H4 (cell line): ENCODE data around the gene SPATA31C1. TPM values are rescaled to one million over a fixed set of nuclear protein-coding genes. Genes with fewer than 3 reads are reported as not detected.
"Not testable (repeated sequence)": the region's sequence is repeated elsewhere in the genome, so short reads cannot be mapped to it uniquely, and the experiment has no call there.

Source experiments
- DNase-seq: peaks from one replicate; pipeline ENCODE4 v3.0.0-alpha.2; 2015; ENCODE audit warnings: low spot score
- total RNA-seq: library from RNA; depleted of rRNA; stranded (reverse); fragments of >200 nt; shearing (Covaris generic); gene quantifications from 2 replicates; pipeline ENCODE4 v1.2.3, GENCODE V29; 2014

Gene SPATA31C1
- total RNA-seq, 1 experiment from 2014 or later, result not detected

DNA sequence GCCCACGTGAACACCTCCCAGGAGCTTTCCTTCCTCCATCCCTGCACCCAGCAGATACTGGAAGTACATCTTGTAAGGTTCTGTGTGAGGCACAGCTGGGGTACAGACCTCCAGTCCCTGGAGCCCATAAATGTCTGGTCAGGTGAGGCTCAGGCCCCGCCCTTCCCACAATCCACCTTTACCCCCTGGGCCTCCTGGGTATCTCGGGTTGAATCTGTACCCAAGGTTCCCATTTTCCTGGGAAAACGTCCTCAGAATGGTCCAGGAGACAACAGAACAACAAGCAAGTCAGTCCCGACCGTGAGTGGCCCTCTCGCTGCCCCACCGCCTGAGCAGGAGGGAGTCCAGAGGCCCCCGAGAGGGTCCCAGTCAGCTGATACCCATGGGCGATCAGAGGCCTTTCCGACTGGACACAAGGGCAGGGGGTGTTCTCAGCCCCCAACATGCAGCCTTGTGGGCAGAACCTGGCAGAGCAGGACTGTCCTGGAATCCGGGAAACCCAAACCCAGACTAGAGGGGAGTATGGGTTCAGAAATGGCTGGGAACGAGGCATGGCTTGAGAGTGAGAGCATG, 30.7 kb upstream of the SPATA31C1 start:
- no peak for DNase-seq

DNA sequence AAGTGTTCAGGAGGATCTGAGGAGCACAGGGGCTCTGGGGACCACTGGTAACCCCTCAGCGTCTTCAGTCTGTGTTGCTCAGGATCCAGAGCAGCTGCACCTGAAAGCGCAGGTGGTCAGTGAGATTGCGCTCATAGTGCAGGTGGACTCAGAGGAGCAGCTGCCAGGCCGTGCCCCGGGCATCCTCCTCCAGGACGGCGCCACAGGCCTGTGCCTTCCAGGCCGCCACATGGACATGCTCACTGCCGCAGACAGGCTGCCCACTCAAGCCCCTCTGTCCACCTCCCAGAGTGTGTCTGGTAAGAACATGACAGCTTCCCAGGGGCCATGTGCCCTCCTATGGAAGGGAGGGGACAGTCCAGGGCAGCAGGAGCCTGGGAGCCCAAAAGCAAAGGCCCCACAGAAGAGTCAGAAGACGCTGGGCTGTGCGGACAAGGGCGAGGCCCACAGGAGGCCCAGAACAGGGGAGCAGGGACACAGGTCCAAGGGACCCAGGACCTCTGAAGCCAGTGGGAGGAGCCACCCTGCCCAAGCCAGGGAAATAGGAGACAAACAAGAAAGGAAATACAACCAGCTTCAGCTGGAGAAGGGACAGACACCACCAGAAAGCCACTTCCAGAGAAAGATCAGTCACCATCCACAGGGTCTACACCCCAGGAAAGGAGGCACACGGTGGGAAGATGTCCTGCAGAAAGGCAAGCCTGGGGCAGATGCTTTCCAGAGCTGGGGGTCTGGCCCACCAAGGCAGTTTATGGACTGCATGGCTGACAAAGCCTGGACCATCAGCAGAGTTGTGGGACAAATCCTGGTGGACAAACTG, 29.9 kb upstream of the SPATA31C1 start:
- no peak for DNase-seq

DNA sequence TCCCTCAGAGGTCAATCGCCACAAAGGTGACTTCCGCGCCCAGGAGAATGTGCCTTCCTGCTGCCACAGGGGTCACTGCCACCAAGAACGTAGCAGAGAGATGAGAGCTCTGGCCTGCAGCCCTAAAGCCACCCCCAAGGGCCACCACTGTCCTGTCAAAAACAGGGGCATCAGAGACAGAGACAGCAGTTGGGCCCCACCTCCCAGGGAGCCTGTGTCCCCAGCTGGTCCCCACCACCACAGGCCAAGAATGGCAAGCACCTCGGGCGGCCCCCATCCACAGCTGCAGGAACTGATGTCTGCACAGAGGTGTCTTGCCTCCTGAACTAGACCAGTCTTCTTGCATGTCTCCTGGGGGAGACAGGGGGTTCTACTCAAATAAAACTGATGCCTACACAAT, 29.3 kb upstream of the SPATA31C1 start:
- no peak for DNase-seq

DNA sequence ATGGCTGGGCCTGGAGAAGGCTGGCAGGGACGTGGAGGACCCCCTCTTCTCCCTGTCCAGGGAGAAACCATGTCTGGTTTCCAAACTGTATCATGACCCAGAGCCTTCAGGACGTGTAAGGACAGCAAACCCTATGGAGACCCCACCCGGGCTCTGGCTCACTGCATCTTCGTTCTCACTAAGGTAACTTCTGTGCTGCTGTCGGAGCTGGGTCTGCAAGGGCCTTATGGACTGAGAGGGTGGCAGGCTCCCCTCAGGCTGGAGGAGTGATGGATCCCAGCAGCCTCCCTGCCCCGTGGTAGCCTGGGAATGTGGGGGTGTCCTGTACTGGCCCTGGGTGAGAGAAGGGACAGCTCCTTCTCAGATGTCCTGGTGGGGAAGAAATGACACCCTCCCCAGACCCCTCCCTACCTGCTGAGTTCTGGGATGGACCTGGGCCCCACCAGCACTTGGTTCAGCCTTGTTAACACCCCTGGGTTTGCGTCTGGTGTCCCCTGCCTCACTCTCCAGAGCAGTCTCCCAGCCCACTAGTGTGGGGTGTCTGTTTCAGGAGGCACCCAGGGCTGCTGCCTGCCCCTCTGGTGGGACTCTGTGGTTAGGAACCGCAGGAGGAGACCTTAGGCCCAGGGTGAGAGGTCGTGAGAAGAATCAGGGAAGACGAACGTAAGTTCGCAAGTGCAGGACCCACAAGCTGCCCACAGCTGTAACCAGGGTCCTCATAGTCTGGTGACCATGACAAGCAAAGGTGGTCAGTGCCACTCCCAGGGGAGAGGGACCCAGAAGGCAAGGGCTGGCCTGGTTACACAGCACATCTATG, 28.5 kb upstream of the SPATA31C1 start:
- no peak for DNase-seq

DNA sequence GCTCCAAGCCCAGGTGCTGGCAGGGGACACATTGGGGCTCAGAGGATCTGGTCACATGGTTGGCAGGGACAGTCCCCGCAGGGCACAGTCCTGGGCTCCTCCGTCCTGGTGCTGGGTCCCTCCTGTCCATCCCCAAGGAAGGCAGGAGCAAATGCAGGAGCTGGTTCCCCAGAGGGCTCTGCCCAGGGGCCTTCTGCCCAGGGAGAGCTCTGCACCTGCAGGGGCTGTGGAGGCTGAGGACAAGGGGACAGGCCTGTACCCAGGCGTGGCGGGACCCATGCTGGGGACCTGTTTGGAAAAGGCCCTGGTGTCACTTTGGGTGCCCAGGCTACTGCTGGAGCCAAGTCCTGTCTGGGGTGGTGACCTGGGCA, 27.9 kb upstream of the SPATA31C1 start:
- no peak for DNase-seq

DNA sequence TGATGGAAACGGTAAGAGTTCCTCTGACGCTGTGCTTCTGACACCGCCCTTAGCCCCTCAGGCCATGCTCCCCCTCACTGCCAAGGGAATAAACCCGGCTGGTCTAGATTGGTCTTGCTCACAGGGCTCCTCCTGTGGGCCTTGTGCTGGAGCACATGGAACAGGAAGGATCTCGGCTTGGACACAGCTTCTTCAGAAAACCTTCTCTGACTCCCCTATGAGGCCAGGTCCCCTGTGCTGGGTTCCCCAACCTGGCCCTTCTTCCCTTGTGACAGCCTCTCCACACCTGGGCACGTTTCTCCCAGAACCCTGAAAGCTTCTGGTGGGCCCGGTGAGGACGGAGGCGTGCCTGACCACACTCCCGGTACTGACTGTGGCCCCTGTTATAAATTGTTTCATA, 26.9 kb upstream of the SPATA31C1 start:
- DNase-seq, result no peak

DNA sequence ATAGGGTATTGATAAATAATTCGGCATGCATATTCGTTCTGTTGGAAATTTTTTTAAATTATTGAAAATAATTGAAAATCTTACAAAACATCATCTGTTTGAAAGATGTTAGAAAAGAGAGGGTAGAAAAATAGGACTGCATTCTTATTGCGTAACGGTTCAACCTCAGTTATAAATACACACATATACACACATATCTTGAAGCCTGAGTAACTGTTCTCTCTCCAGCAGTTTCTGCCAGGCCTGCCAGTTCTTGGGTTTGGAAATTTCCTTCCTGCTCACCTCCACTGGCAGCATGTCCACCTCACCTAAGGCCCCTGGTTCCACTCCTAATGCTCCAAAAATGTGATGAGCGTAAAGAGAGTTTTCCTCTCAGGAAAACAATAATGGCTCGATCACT, 26.0 kb upstream of the SPATA31C1 start:
- DNase-seq, result no peak

DNA sequence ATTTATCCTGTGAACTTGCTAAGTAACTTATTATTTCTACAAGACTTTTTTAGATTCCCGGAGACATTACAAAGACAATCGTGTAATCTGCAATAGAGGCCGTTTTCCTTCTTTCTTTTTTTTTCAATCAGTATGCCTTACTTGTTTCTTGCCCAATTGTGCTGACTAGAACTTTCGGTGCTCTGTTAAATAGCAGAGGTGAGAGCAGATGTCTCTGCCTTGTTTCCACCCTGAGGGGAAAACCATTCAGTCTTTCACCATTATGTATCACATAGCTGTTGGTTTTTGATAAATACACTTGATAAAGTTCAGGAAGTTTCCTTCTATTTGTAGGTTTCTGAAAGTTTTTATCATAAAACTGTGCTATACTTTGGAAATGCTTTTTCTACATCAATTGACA, 24.8 kb upstream of the SPATA31C1 start:
- DNase-seq, result no peak

DNA sequence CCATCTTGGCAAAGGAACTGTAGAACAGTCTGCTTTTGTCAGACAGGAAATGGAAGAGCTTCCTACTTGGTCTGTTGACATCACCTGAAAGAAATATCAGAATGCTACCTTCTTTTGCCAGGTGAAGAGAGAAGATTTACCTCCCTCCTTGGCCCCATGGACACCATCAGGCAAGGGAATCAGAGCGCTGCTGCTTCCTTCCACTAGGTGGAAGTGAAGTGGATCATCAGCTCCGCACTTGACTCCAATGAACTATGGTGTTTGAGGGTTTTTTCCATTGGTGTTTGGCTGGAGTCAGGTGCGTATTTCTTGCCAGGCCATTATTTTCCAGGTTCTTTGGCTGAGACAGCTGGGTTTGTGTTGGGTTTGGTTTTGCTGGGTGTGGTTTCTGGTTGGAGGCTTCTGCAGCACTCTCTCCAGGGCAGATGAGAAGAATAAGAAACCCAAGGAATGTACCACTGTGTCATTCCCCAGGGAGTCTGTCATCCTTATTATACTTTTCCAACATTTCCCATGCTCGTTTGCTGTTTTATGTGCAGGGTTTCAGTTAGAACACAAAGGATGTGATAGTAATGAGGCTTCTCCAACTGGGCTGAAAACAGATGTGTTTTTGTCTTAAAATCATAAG, 22.6 kb upstream of the SPATA31C1 start:
- no peak for DNase-seq

DNA sequence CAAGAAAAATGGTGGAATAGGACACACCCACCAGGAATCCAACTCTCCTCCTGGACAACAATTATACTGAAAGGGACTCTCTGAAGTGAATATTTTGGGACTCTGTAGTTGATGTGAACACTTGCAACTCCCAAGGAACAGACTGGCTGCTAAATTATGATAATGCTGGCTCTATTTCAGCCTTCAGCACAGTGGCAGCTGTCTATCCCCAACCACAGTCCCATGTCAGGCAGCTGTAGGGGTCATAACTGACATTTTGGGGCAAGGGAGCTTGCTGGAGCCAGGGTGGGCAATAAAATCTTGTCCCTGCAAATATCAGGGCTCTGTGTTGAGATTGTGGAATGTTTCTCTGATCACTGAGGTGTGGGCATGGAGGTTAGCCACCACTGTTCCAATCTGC, 20.9 kb upstream of the SPATA31C1 start:
- no peak for DNase-seq

DNA sequence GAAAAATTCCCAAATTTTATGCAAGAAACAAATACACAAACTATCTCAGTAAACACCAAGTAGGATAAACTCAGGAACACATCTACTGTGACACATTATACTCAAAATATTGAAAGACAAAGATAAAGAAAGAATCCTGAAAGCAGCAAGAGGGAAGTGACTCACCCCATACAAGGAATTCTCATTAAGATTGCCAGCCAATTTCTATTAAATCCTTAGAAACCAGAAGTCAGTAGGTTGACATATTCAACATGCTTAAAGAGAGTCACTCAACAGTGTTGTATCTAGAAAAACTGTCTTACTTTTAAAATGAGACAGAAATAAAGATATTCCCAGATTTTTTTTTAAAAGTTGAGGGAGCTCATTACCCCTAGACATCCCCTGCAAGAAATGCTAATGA, 19.6 kb upstream of the SPATA31C1 start:
- DNase-seq, result no peak

DNA sequence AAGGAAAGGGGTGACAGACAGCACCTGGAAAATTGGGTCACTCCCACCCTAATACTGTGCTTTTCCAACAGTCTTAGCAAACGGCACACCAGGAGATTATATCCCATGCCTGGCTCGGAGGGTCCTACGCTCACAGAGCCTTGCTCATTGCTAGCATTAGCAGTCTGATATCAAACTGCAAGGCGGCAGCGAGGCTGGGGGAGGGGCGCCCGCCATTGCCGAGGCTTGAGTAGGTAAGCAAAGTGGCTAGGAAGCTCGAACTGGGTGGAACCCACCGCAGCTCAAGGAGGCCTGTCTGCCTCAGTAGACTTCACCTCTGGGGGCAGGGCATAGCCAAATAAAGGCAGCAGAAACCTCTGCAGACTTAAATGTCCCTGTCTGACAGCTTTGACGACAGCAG, 15.4 kb upstream of the SPATA31C1 start:
- not testable (repeated sequence) for DNase-seq

DNA sequence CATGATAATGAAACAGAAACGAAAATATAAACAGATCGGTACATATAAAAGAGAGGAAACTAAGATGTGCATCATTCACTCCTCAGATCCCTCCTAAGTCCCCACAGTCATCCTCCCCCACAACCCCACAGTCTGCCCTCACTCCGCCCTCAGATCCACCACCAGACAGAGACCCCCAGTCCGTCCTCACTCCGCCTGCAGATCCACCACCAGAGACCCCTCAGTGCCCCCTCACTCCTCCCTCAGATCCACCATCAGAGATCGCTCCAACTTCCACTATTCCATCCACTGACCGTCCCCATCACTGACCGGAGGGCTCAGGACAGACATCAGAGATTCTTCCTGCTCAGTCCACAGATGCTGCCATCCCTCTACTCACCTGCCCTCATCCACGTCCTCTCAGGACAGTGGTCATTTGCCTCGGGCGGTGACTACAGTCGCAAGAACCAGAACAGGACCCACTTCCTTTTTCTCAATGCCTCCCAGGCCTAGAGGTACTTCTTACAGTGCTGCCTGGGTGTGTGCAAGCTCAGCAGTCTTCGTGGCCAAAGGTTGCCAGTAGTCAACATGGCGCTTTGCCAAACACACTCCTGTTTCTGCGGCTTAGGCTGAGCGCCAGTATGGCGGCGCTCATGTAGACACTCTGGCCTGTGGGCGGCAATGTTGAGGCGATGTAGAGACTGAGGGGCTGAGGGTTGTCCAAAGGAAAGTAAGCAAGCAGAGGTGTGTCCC, 8.3 kb upstream of the SPATA31C1 start:
- peak; percentile 70 for DNase-seq

DNA sequence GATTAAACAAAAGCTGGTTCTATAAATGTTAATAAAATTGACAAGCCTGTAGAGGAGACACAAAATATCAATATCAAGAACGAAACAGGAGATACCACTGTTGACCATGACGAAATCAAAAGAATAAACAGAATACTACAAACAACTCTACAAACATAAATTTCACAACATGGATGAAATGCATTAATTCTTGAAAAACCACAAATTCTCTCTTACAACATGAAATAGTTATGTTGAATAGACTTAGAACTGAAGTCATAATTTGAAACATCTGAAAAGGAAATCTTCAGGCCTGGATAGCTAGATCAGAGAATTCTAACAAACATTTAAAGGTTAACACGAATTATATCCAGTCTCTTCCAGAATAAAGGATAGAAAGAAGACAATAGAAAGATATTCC, 6.9 kb upstream of the SPATA31C1 start:
- DNase-seq, result no peak

DNA sequence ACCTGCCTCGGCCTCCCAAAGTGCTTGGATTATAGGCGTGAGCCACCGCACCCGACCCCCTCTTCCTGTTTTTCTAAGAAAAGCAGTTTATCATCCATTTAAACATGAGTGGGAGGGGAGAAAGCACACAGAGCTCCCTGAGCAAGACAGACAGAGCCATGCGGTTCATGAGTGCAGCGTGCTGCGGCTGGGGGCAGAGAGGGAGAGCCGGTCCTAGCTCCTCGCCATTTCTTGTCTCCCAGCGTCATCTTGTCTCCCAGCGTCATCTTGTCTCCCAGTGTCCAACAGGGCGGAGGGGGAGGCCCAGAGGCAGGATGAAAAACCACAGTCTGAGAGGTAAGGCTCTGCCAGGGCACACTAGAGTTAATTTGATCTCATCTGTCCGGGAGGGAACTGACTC, 1.3 kb downstream of the SPATA31C1 start:
- not testable (repeated sequence) for DNase-seq

DNA sequence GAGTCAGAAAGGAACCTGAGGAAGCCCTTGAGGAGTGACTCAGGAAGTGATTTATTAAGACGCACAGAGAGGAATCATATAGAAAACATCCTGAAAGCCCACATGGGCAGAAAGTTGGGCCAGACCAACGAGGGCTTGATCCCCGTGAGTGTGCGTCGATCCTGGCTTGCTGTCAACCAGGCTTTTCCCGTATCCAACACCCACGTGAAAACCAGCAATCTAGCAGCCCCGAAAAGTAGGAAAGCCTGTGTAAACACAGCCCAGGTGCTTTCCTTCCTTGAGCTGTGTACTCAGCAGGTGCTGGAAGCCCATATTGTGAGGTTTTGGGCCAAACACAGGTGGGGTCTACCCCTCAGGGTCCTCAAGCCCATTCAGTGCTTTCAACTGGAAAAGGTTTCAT, 3.8 kb downstream of the SPATA31C1 start:
- DNase-seq, result not testable (repeated sequence)

DNA sequence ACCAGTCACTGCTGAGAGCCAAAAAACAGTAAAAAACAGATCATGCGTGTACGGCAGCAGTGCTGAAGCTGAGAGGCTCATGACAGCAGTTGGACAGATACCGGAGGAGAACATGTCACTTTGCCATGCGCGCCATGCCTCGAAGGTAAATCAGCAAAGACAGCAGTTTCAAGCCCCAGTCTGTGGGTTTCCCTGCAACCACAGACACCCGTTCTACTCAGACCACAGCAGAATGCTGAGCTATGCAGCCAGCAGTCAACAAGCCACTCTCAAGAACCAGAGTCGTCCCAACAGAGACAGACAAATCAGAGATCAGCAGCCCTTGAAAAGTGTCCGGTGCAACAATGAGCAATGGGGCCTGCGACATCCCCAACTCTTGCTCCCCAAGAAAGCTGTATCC, 5.2 kb downstream of the SPATA31C1 start:
- not testable (repeated sequence) for DNase-seq

DNA sequence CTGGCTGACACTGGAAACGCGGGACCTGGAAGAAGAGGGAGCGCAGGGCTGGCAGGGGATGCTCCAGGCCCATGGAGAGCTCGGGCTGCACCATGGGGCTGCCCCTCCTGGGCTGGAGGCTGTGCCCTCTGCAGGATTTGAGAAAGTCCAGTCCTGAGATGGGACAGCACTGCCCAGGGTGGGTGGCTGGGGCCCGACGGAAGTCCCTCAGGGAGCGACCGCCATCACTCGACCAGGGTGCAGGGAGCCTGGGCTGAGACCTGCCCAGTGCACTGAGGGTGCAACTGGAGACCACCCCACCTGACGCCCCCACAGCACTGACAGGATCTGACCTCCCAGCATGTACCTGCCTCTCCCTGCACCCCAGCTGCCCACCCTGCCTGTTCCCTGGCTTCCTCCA, 7.1 kb downstream of the SPATA31C1 start:
- not testable (repeated sequence) for DNase-seq

DNA sequence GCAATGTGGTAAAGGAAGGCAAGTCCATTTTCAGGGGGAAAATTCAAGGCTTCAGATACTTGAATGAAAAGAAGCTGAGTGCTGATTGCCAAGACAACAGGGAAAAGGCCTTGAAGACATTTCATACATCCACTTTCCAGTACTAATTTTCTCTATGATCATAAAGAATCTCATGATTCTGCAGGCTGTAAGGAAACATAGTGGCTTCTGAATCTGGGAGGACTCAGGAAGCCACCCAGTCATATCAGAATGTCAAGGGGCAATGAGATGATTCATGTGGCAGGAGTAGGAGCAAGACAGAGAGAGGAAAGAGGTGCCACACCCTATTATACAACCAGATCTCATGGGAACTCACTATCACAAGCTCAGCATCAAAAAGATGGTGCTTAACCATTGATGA, 11.4 kb downstream of the SPATA31C1 start:
- not testable (repeated sequence) for DNase-seq

DNA sequence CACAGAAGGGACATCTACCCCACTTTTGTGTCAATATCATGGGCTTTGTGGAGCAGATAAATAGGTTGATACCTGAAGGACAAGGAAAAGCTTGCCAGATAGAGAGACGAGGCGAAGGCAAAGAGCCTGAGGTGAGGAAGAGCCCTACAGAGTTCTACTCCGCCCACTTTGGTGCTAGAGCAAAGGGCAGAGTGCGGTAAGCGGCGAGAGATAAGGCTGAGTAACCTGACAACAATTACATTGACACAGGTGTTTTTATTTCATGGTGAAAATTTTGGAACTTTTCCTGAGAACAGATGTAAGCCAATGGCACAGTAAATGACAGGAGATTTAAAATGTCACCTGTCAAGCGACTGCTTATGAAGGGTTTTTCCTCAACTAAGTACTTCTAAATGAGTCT, 16.7 kb downstream of the SPATA31C1 start:
- DNase-seq, result not testable (repeated sequence)

DNA sequence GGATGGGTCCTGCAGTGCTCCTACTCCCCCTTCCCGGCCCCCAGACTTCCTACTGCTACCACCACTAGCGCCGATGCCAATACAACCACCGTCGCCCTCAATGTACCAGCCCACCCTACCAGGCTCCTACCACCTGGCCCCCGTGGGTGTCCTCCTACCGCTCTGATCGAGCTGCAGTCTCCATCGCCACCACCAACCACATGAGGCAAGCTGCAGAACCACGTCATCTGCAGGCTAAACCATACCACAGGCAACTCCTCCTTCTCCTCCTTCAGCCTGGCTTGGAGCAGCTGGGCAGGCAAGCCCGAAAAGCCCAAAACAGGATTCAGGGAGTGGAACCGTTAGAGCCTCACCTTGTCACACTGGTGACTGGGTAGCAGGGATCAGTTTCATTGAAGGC, 19.6 kb downstream of the SPATA31C1 start:
- DNase-seq, result not testable (repeated sequence)

DNA sequence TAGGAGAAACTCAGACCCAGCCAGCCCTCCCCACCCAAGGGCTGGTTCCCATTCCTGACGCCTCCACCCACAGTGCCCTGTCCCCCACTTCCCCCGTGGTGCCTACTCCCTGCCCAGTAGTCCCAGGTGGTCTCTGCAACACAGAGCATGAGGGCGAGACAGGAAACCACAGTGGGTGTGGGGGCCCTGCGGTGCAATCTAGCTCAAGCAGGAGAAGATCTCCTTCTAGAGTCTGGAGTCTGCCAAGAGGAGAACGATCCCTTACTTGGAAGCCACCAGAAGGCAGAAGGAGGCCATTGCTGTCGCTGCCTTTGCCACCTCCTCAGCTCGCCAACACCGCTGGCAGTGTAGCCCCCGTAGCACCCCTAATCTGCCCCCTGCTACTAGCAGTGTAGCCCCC, 20.2 kb downstream of the SPATA31C1 start:
- not testable (repeated sequence) for DNase-seq
